K562 (cell line): ENCODE results near the gene MEIKIN. TPM values are rescaled to one million over a fixed set of nuclear protein-coding genes. Genes with fewer than 3 reads are reported as not detected.

Source experiments
- BRF1 ChIP-seq: IDR thresholded peaks from 3 replicates; pipeline ENCODE4 v1.6.1; 2011; ENCODE audit warnings: borderline replicate concordance, mild to moderate bottlenecking; ENCODE audit not compliant: insufficient read length; ENCODE audit errors: extremely low read depth
- C11orf30 ChIP-seq: fragments of 450-650 bp; IDR thresholded peaks from 2 replicates; pipeline ENCODE4 v1.6.1; 2016; ENCODE audit warnings: low read depth, mild to moderate bottlenecking
- E2F3 ChIP-seq: fragments of 250-450 bp; sonication (Bioruptor Pico); IDR thresholded peaks from 2 replicates; pipeline ENCODE4 v1.4.0; 2020; ENCODE audit warnings: mild to moderate bottlenecking
- FOXK1 ChIP-seq: sonication (generic); formaldehyde crosslinking; IDR thresholded peaks from 2 replicates; pipeline ENCODE4 v1.8.0; 2022; ENCODE audit warnings: missing genetic modification reagents, mild to moderate bottlenecking, borderline replicate concordance
- MAFF ChIP-seq: IDR thresholded peaks from 2 replicates; pipeline ENCODE4 v1.6.1; 2012; ENCODE audit warnings: low read length, improper control_type of control experiment
- MAFG ChIP-seq: fragments of 450-650 bp; conservative IDR thresholded peaks from 2 replicates; pipeline ENCODE4 v1.6.1; 2016; ENCODE audit warnings: missing genetic modification characterization, missing compliant biosample characterization
- NFIC ChIP-seq: fragments of 450-650 bp; IDR thresholded peaks from 2 replicates; pipeline ENCODE4 v1.6.1; 2017; ENCODE audit warnings: mild to moderate bottlenecking, inconsistent platforms
- NFIX ChIP-seq: fragments of 250-450 bp; sonication (Bioruptor Pico); IDR thresholded peaks from 2 replicates; pipeline ENCODE4 v1.4.0; 2020; ENCODE audit warnings: low read depth, mild to moderate bottlenecking, moderate library complexity
- RAD21 ChIP-seq, 2 experiments: fragments of 250-450 bp in 1 of 2; fragments of 450-650 bp in 1 of 2; sonication (Bioruptor Pico) in 1 of 2; formaldehyde crosslinking in 1 of 2; IDR thresholded peaks in 1 of 2; conservative IDR thresholded peaks in 1 of 2; 2 replicates each; pipeline versions ENCODE4 v1.4.0 to v1.8.0; 2020 to 2022; ENCODE audit warnings: mild to moderate bottlenecking in 2 of 2, moderate library complexity in 1 of 2
- RAD51 ChIP-seq: fragments of 450-650 bp; IDR thresholded peaks from 2 replicates; pipeline ENCODE4 v1.7.1; 2016; ENCODE audit warnings: low read depth, mild to moderate bottlenecking, borderline replicate concordance
- SMAD1 ChIP-seq: fragments of 150-350 bp; IDR thresholded peaks from 2 replicates; pipeline ENCODE4 v1.6.1; 2014; ENCODE audit warnings: low read length, low read depth; ENCODE audit not compliant: partially characterized antibody
- STAG1 ChIP-seq: sonication (generic); formaldehyde crosslinking; IDR thresholded peaks from 2 replicates; pipeline ENCODE4 v1.5.0; 2020; ENCODE audit warnings: missing genetic modification reagents, borderline replicate concordance
- ZBTB40 ChIP-seq, 2 experiments: fragments of 450-650 bp in 1 of 2; sonication (generic) in 1 of 2; formaldehyde crosslinking in 1 of 2; IDR thresholded peaks; 2 replicates each; pipeline versions ENCODE4 v1.7.1 to v1.9.0; 2016 to 2022; ENCODE audit warnings: inconsistent platforms in 1 of 2, mild to moderate bottlenecking in 1 of 2, missing genetic modification reagents in 1 of 2
- ZNF224 ChIP-seq: sonication (generic); formaldehyde crosslinking; IDR thresholded peaks from 2 replicates; pipeline ENCODE4 v1.8.0; 2022; ENCODE audit warnings: mild to moderate bottlenecking, missing genetic modification reagents
- polyA plus RNA-seq, 8 experiments: library from polyadenylated mRNA; depleted of rRNA in 4 of 8; stranded (reverse) in 5 of 8; unstranded in 3 of 8; fragments of >200 nt; fragmentation: Nextera tagmentation in 2 of 8; fragmentation: Illumina TruSeq in 1 of 8; extraction: Ambion mirVana in 2 of 8; extraction: Trizol in 1 of 8; gene quantifications; 2 replicates each; pipeline versions ENCODE4 v1.2.1 to v1.2.3, GENCODE V29; 2011 to 2014; ENCODE audit warnings: inconsistent platforms in 1 of 8, missing spikeins in 1 of 8
- total RNA-seq, 7 experiments: library from RNA; depleted of rRNA in 6 of 7; stranded (reverse); fragments of >200 nt in 6 of 7; fragmentation: Illumina TruSeq in 2 of 7; extraction: Trizol in 2 of 7; gene quantifications; 2 replicates each; pipeline versions ENCODE4 v1.2.1 to v1.2.3, GENCODE V29; 2011 to 2021; ENCODE audit warnings: low replicate concordance in 1 of 7
- TF ChIP-seq, protein P1 (sequence below): sonication (generic); formaldehyde crosslinking; IDR thresholded peaks from 2 replicates; pipeline ENCODE4 v1.5.0; 2020; ENCODE audit warnings: missing genetic modification reagents
- TF ChIP-seq, protein P2 (sequence below): fragments of 450-650 bp; IDR thresholded peaks from 2 replicates; pipeline ENCODE4 v1.6.1; 2016

MEIKIN gene
- total and polyA plus RNA-seq, 9 of the 15 experiments (the other 6 are each of a cell fraction or from before 2014, with no cell fraction given) = 0.18 TPM; not detected in 8

DNA sequence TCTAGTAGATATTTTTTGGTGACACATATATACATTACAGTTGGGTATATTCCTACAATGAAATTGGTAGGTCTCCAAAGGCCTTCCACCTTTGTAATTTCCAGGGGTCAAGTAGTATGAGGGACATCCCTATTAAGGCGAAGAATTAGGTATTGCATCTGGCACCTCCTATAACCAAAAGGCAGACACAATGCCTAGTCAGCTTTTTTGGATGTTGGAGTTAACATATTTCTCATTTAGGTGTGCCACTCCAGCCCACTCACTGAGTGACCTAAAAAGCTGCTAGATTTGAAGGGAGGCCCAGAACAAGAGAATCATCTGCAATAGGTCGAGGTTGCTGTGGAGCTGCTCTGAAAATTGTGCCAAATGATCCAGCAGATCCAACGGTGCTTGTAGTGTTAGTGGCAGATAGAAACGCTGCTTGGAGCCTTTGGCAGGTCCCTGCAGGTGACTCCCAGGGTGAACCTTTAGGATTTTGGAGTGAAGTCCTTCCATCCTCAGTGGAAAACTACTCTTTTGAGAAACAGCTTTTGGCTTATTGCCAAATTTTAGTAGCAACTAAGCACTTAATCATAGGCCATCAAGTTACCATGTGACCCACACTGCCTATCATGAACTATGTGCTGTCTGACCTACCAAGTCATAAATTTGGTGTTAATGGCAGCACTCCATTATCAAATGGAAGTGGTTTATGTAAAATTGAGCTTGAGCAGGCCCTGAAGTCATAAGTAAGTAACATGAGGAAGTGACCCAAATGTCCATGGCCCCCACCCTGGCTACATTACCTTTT, 132.9 kb downstream of the MEIKIN start (continued):
- TF ChIP-seq ZBTB40 (IDR thresholded peaks at IDR 0.05) (no peak), ZBTB40 (CRISPR knock-in tag; IDR thresholded peaks at IDR 0.05) (no peak), C11orf30 (peak; percentile 85), ZNF224 (CRISPR knock-in tag) (no peak), E2F3 (CRISPR knock-in tag) (no peak), NFIX (CRISPR knock-in tag) (peak; percentile 97), RAD21 (CRISPR knock-in tag; conservative IDR thresholded peaks at IDR 0.05 in 1 of 2, IDR thresholded peaks at IDR 0.05 in 1 of 2) (0 out of 4 replicates have a peak, but pooled peaks of 1 of the 2 experiments have one; percentile 8), STAG1 (CRISPR knock-in tag) (no peak), MAFF (peak; percentile 88), FOXK1 (no peak), BRF1 (no peak), RAD51 (peak; percentile 54), SMAD1 (peak; percentile 66), MAFG (tag) (peak; percentile 83), NFIC (peak; percentile 99)
- TF ChIP-seq, protein P1, sequence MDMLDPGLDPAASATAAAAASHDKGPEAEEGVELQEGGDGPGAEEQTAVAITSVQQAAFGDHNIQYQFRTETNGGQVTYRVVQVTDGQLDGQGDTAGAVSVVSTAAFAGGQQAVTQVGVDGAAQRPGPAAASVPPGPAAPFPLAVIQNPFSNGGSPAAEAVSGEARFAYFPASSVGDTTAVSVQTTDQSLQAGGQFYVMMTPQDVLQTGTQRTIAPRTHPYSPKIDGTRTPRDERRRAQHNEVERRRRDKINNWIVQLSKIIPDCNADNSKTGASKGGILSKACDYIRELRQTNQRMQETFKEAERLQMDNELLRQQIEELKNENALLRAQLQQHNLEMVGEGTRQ (CRISPR knock-in tag) = peak; percentile 45
- TF ChIP-seq, protein P2, sequence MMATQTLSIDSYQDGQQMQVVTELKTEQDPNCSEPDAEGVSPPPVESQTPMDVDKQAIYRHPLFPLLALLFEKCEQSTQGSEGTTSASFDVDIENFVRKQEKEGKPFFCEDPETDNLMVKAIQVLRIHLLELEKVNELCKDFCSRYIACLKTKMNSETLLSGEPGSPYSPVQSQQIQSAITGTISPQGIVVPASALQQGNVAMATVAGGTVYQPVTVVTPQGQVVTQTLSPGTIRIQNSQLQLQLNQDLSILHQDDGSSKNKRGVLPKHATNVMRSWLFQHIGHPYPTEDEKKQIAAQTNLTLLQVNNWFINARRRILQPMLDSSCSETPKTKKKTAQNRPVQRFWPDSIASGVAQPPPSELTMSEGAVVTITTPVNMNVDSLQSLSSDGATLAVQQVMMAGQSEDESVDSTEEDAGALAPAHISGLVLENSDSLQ = peak; percentile 78
